Lower leg skin (tissue), 3 donors: ENCODE measurements around the gene KCNN3.

Experiments used
- POLR2A ChIP-seq, 2 donors: fragments of 450-650 bp; IDR thresholded peaks; one replicate each; pipeline ENCODE4 v1.6.1; 2016 to 2017; ENCODE audit warnings: antibody characterized with exemption in 2 of 2, mild to moderate bottlenecking in 1 of 2, moderate library complexity in 1 of 2
- TF ChIP-seq, protein P1 (sequence below), 3 donors: fragments of 450-650 bp; IDR thresholded peaks; one replicate each; pipeline ENCODE4 v1.5.1; 2016; ENCODE audit warnings: antibody characterized with exemption in 3 of 3, mild to moderate bottlenecking in 3 of 3, moderate library complexity in 2 of 3

DNA sequence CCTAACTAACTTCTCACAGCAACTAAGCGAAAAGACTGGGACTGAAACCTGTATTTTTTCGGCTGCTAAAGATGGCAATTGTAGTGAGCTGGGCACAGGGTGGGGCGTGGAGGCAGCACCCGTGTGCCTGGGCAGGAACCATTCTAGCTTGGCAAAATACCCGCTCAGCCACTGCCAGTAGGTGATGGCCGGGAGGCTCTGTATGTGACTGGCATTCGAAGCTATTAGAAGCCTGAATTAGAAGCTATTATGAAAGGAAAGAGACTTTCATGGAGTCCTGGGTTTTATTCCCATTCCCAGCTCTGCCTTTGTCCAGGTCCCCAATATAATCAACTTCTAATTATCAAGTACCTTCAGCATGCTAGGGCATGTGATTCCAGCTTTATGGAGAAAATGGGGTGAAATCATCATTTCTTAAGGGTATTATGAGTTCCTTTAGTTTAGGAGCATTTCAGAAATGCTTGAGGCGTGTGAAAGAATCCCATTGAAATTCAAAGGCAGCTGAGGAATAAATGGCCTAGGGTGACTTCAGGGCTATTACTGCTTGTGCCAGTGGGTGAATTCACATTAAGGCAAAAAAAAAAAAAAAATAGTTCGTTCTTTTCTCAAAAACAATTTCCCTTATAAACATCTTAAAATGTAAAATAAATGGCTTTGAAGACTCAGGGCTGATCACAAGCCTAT, 125.6 kb downstream of the KCNN3 start:
- TF ChIP-seq, protein P1, sequence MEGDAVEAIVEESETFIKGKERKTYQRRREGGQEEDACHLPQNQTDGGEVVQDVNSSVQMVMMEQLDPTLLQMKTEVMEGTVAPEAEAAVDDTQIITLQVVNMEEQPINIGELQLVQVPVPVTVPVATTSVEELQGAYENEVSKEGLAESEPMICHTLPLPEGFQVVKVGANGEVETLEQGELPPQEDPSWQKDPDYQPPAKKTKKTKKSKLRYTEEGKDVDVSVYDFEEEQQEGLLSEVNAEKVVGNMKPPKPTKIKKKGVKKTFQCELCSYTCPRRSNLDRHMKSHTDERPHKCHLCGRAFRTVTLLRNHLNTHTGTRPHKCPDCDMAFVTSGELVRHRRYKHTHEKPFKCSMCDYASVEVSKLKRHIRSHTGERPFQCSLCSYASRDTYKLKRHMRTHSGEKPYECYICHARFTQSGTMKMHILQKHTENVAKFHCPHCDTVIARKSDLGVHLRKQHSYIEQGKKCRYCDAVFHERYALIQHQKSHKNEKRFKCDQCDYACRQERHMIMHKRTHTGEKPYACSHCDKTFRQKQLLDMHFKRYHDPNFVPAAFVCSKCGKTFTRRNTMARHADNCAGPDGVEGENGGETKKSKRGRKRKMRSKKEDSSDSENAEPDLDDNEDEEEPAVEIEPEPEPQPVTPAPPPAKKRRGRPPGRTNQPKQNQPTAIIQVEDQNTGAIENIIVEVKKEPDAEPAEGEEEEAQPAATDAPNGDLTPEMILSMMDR (IDR thresholded peaks at IDR 0.05) = no peak
- no peak for TF ChIP-seq POLR2A (IDR thresholded peaks at IDR 0.05)
